Lower leg skin (tissue), 3 donors: ENCODE measurements around the gene EBI3.

Source experiments
- CTCF ChIP-seq, 3 donors: fragments of 450-650 bp; IDR thresholded peaks; one replicate each; pipeline ENCODE4 v1.5.1; 2016; ENCODE audit warnings: antibody characterized with exemption in 3 of 3, mild to moderate bottlenecking in 3 of 3, moderate library complexity in 2 of 3
- POLR2A ChIP-seq, 2 donors: fragments of 450-650 bp; IDR thresholded peaks; one replicate each; pipeline ENCODE4 v1.6.1; 2016 to 2017; ENCODE audit warnings: antibody characterized with exemption in 2 of 2, mild to moderate bottlenecking in 1 of 2, moderate library complexity in 1 of 2

DNA sequence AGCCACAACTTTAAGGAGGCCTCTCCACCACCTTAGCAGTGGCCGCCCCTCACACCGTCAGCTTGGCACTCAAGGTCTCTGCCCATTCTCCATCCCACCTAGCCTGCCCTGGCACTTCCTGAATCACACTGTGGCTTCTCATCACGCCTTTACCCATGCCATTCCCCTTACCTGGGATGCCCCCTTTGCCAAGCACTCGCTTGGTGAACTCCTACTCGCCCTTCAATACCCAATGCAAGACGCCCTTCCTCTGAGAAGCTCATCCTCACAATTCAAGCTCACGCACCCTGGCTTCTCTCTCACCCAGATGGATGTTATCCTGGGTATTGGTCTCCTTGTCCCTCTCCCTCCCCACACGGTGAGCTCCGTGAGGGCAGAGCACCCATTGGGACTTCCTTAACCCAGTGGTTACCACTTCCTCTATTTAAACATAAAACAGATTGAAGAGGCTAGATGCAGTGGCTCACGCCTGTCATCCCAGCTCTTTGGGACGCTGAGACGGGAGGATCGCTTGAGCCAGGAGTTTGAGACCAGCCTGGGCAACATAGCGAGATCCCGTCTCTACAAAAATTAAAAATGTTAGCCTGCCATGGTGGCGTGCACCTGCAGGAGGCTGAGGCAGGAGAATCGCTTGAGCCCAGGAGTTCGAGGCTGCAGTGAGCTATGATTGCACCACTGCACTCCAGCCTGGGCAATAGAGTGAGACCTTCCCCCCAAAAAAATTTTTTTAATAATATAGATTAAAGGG is 37.1 kb downstream of the EBI3 start:
- TF ChIP-seq CTCF (IDR thresholded peaks at IDR 0.05) (no peak), POLR2A (IDR thresholded peaks at IDR 0.05) (no peak)
